Activated CD8-positive, alpha-beta memory T cell treated with anti-CD3 and anti-CD28 coated beads, Interleukin-2, amount 50 U/mL, for 48 hours (primary cell): ENCODE results near the gene TNFSF13.
A peak's percentile ranks its signal among the peaks of the same experiment; 100 is the strongest.

ENCODE experiments used
- DNase-seq: peaks from one replicate; pipeline ENCODE4 v3.0.0-alpha.2; 2020

Gene TNFSF13

GRCh38 chr17:7558544-7559319 is at the start of gene TNFSF13:
TSS of gene TNFSF13 (plus strand) at chr17:7558750. CDS start at chr17:7559040, 290 bp downstream.
- DNase-seq, result no peak

DNA sequence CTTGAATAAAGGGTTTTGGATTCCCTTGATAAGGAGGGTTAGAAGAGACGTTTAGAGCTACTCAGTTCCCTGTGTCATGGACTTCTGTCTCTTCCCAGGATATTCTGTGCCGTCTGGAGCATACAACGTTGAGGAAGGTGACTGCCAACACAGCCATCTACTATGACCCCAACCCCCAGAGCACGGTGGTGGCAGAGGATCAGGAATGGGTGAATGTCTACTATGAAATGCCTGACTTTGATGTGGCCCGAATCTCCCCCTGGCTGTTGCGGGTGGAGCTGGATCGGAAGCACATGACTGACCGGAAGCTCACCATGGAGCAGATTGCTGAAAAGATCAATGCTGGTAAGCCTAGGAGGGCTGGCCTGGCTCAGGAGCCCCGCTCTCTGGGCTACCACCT is 49.7 kb upstream of the TNFSF13 start:
- DNase-seq, result no peak

DNA sequence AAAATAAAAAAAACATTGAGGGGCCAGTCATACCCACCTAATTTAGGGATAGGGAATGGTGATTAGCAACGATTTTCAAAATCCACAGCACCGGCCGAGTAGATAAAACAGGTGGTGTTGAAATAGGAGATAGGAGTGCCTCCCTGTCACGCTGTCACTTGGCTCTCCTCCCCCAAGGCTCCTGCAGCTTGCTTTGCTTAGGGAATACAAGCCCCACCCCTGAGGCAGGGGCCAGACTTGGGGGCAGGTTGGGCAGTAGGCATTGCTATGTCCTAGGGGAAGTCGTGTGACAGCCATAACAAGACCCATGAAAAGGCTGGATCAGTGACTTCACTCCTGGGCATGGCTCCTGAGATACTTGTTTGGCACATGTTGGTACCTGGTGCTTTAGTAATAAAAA is 48.6 kb upstream of the TNFSF13 start:
- no peak for DNase-seq

GRCh38 chr17:7511108-7511507 is 47.4 kb upstream of the TNFSF13 start:
- DNase-seq, result no peak

GRCh38 chr17:7512105-7512504 is 46.4 kb upstream of the TNFSF13 start:
- no peak for DNase-seq

GRCh38 chr17:7512824-7513540 is 45.6 kb upstream of the TNFSF13 start:
- no peak for DNase-seq

- no peak for DNase-seq
Measured at GRCh38 chr17:7513850-7514419, 44.6 kb upstream of the TNFSF13 start.

- no peak for DNase-seq
Measured at GRCh38 chr17:7515911-7516610, 42.5 kb upstream of the TNFSF13 start.

DNA sequence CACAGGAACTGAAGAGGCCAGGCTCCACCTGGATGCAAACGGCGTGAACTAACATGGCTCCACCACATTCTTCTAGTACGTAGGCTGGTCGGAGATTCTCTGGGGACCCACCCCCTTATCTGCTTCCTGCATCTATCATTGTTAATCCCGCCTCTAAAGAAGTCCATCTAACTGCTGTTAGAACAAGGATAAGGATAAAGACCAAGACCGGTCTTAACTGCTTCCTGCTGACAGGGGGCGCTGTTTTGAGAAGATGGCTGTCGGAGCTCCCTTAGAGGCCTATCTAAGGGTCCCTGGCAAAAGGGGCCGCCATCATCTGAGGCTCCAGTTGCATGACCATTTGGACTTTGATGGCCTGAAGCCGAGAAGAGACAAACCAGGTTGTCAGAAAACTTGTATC is 35.5 kb upstream of the TNFSF13 start:
- DNase-seq, result peak; percentile 77

DNA sequence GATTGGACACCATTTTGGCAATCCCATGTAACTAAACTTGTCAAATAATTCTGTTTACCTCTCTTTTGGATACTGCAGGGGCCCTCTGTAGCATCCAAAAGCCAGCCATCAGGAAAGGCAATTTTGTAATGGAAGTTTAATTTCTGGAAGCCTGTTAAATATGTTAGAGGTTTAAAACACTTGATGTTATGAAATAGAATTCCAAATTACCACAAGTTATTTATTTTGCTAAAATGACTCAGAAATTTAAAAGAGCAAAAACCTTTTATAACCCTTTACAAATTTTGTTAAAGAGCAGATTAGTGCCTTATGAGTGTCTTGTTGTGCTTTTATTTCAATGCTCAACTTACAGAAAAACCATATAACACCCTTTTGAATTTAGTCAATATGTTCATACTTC is 29.7 kb upstream of the TNFSF13 start:
- DNase-seq, result no peak

DNA sequence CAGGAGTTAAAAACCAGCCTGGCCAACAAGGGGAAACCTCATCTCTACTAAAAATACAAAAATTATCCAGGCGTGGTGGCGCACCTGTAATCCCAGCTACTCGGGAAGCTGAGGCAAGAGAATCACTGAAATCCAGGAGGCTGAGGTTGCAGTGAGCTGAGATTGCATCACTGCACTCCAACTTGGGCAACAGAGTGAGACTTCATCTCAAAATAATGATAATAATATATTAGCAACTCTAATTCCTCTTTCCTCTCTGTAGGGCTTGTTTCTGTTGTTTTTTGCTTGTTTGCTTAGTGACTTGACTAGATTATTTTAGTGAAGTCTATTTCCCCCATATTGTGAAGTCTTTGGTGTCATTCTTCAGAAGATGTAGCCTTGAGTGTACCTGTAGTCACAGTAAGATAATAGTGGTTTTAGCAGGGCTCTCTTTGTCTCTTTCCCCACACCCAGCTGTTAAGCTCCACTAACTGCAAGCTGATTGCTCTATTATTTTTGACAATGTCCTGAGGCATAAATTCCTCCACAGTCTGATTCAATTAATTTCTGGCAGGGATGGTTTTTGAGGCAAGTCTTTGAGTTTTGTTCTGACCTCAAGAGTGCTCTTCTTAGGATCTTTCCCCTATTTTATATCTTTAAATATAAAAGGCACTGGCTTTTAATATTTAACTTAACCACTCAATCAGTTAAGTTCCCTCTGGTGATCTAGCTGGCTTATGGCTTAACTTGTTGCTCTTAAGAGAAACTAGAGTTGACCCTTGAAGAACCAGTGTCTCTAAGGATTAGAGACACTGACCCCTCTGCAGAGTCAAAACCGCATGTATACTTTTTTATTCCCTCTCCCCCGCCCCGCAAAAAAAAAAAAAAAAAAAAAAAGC is 28.3 kb upstream of the TNFSF13 start:
- DNase-seq, result no peak

DNA sequence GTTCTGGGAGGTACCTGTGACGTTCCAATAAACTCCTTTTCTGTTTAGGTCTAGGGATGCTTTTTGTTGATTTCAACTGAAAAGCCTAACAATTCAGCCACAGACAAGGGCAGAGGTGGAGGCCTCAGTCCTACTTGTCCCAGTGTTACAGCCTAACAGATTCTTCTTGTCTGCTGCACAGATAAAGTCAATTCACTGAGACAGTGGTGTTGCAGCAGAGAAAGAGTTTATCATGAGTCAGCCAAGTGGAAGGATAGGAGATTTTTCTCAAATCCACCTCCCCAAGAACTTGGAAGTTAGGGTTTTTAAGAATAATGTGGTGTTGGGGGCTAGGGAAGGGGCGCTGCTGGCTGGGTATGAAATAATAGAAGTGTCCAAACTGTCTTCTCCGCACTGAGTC is 20.5 kb upstream of the TNFSF13 start:
- no peak for DNase-seq

DNA sequence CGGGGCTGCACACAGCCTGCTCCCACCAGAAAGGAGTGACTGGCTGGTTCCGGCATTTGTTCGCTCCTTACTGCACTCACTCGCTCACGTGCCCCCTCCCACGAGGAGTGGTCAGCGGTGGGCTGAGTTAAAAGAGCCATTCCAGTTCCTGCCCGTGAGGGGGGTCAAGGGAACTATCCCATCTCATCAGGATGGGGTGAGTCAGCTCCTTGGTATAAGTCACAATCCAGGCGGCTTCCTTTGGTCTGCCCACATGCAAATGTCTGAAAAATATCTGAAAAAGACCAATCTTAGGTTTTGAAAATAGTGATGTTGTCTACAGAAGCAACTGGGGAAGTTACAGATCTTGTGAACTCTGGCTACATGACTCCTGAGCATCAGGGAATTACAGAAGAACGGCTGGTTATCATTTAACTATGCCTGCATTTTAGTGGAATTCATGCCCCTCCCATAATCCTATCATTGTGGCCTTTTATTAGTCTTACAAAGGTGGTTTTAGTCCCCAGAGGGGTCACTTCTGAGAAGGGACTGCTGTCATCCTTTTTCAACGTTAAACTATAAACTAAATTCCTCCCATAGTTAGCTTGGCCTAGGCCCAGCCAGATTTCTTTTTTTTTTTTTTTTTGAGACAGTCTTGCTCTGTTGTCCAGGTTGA is 19.5 kb upstream of the TNFSF13 start:
- no peak for DNase-seq

GRCh38 chr17:7541074-7541621 is 17.4 kb upstream of the TNFSF13 start:
- DNase-seq, result no peak

- no peak for DNase-seq
Measured at GRCh38 chr17:7544911-7545310, 13.6 kb upstream of the TNFSF13 start.

DNA sequence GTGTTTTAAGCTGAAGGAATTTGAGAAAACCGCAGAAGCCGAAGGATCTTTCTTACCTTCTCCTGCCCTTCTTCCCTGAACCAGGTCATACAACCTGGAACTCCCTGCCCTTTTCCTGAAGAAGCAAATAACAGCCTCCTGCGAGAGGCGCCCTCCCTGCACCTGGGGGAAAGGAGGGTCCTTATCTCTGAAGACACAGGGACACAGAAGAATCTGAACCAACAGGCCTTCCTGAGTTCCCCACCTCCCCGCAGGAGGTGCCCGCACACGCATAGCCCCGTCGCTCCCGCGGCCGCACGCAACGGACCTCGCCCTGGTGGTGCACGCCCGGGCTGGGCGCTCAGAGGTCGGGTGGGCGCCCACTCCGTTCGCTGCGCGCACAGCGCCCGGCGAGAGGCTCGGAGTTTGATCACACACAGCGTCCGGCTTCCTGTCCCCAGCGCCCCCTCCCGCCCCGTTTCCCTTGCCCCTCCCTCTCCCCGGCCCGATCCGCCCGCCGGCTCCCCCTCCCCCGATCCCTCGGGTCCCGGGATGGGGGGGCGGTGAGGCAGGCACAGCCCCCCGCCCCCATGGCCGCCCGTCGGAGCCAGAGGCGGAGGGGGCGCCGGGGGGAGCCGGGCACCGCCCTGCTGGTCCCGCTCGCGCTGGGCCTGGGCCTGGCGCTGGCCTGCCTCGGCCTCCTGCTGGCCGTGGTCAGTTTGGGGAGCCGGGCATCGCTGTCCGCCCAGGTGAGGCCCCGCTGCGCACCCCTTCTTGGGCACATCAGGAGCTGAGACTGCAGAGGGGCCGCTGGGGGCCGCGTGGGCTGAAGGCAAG is 9.8 kb upstream of the TNFSF13 start, which contains the start of gene TNFSF12:
Gene TNFSF12 (plus strand): TSS at position 474 of the 816 bp plus-strand sequence. CDS start 96 bp downstream, at position 570.
- peak; percentile 81 for DNase-seq

DNA sequence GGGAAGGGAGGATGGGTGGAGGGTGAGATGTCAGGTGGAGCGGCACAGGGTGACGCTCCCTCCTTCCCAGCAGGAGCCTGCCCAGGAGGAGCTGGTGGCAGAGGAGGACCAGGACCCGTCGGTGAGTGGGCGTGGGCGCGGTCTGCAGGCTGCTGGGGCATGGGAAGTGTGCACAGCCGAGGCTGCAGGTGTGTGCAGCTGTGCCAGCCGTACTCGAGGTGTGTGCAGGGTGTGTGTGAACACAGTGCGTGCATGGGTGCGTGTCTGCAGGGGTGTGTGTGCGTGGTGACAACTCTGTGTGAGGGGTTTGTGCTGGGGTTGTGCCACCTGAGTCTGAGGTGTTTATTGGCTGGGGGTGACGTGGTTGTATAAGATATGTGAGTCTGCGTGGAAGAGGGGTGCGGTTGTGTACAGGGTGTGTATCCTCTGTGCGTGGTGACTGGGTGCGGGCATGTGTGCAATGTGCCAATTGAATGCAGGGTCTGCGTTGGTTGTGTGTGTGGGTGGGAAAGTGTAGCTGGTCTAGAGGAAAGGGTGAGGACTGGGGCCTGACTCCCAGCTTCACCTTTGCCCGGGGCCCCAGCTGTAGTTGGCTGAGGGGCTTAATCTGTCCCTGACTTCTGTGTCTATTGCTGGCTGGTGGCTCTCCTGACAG is 9.0 kb upstream of the TNFSF13 start:
- peak; percentile 76 for DNase-seq

- no peak for DNase-seq
Measured at GRCh38 chr17:7550344-7550743, 8.2 kb upstream of the TNFSF13 start.

GRCh38 chr17:7551396-7551795 is 7.2 kb upstream of the TNFSF13 start:
- DNase-seq, result no peak

DNA sequence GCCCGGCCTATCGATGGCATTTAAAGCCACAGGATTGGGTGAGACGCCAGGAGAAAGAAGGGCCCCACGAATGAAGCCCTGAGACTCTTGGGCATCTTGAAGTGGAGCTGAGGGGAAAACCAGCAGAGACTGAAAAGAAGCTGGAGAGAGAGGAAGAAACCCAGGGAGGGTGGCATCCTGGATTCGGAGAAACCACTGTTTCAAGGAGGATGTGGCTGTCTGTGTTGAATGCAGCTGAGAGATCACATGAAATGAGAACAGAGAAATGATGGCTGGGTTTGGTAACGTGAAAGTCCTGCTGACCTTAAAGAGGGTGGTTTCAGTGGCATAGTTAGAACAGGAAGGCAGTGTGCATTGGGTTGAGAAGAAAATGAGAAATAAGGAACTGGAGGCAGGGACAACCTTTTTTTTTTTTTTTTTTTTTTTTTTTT is 5.9 kb upstream of the TNFSF13 start:
- no peak for DNase-seq
